OCI-LY3 (cell line): ENCODE measurements around the gene SLC24A5.

Experiments used
- EZH2phosphoT487 ChIP-seq: fragments of 200-600 bp; shearing (Covaris generic); IDR thresholded peaks from 2 replicates; pipeline ENCODE4 v1.6.1; 2018; ENCODE audit warnings: antibody characterized with exemption, mixed run types, low read depth
- TF ChIP-seq, protein P1 (sequence below): fragments of 200-600, 300-600 bp; sonication (generic); IDR thresholded peaks from 2 replicates; pipeline ENCODE4 v1.5.1; 2014; ENCODE audit warnings: antibody characterized with exemption, low read length, low read depth

- TF ChIP-seq, protein P1, sequence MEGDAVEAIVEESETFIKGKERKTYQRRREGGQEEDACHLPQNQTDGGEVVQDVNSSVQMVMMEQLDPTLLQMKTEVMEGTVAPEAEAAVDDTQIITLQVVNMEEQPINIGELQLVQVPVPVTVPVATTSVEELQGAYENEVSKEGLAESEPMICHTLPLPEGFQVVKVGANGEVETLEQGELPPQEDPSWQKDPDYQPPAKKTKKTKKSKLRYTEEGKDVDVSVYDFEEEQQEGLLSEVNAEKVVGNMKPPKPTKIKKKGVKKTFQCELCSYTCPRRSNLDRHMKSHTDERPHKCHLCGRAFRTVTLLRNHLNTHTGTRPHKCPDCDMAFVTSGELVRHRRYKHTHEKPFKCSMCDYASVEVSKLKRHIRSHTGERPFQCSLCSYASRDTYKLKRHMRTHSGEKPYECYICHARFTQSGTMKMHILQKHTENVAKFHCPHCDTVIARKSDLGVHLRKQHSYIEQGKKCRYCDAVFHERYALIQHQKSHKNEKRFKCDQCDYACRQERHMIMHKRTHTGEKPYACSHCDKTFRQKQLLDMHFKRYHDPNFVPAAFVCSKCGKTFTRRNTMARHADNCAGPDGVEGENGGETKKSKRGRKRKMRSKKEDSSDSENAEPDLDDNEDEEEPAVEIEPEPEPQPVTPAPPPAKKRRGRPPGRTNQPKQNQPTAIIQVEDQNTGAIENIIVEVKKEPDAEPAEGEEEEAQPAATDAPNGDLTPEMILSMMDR, result no peak
- no peak for TF ChIP-seq EZH2phosphoT487
Measured at GRCh38 chr15:48101376-48101961, 19.3 kb upstream of the SLC24A5 start.
